SU-DHL-6 (cell line): ENCODE measurements around the gene LDLRAD1.
"Not testable (repeated sequence)": the region's sequence is repeated elsewhere in the genome, so short reads cannot be mapped to it uniquely, and the experiment has no call there.

ENCODE experiments used
- H2AFZ ChIP-seq: fragments of 200-600 bp; sonication (generic); 2 replicates; pipeline ENCODE4 v1.6.1; 2014; ENCODE audit warnings: low read depth, mild to moderate bottlenecking, moderate library complexity, mixed read lengths, antibody characterized with exemption, low read length; ENCODE audit not compliant: severe bottlenecking
- H3F3A ChIP-seq: fragments of 200-600 bp; shearing (Covaris generic); 2 replicates; pipeline ENCODE4 v1.6.0; 2016; ENCODE audit warnings: antibody characterized with exemption, mild to moderate bottlenecking; ENCODE audit not compliant: insufficient read depth
- H3K27ac ChIP-seq: fragments of 200-600 bp; sonication (generic); 2 replicates; pipeline ENCODE4 v1.5.1; 2016; ENCODE audit warnings: low read depth, mild to moderate bottlenecking, low read length, moderate library complexity, mixed read lengths
- H3K27me3 ChIP-seq: fragments of 200-600 bp; sonication (generic), shearing (Covaris generic); 2 replicates; pipeline ENCODE4 v1.6.0; 2014; ENCODE audit warnings: mild to moderate bottlenecking, low read length
- H3K36me3 ChIP-seq: fragments of 200-600 bp; sonication (generic); 2 replicates; pipeline ENCODE4 v1.6.1; 2014; ENCODE audit warnings: mild to moderate bottlenecking, low read length, mixed read lengths
- H3K4me2 ChIP-seq: fragments of 300-600, 200-600 bp; shearing (Covaris generic), sonication (generic); 2 replicates; pipeline ENCODE4 v1.6.0; 2014; ENCODE audit warnings: low read length, low read depth, mild to moderate bottlenecking; ENCODE audit not compliant: poor library complexity, severe bottlenecking
- H3K4me3 ChIP-seq: fragments of 200-600 bp; sonication (generic); 2 replicates; pipeline ENCODE4 v1.5.1; 2014; ENCODE audit warnings: antibody characterized with exemption, low read length, mild to moderate bottlenecking, mixed read lengths; ENCODE audit not compliant: insufficient read depth, poor library complexity, severe bottlenecking
- H3K79me2 ChIP-seq: fragments of 200-600 bp; sonication (generic); 2 replicates; pipeline ENCODE4 v1.6.1; 2014; ENCODE audit warnings: mild to moderate bottlenecking, low read length, moderate library complexity; ENCODE audit not compliant: insufficient read depth
- H3K9ac ChIP-seq: fragments of 200-600 bp; sonication (generic); 2 replicates; pipeline ENCODE4 v1.7.0; 2014; ENCODE audit warnings: mild to moderate bottlenecking, low read length
- H3K9me2 ChIP-seq: fragments of 200-600 bp; sonication (generic); replicated peaks from 2 replicates; pipeline ENCODE4 v1.6.1; 2014; ENCODE audit warnings: low read length; ENCODE audit not compliant: insufficient read depth
- H3K9me3 ChIP-seq: fragments of 200-600 bp; sonication (generic); 2 replicates; pipeline ENCODE4 v1.6.1; 2014; ENCODE audit warnings: low read length, mixed read lengths; ENCODE audit not compliant: insufficient read depth
- H4K20me1 ChIP-seq: fragments of 200-600 bp; sonication (generic); 2 replicates; pipeline ENCODE4 v1.6.1; 2014; ENCODE audit warnings: low read depth, mild to moderate bottlenecking, antibody characterized with exemption, low read length, moderate library complexity, mixed read lengths
- EZH2phosphoT487 ChIP-seq: fragments of 200-600 bp; sonication (generic), shearing (Covaris generic); conservative IDR thresholded peaks from 2 replicates; pipeline ENCODE4 v1.6.1; 2018; ENCODE audit warnings: mild to moderate bottlenecking, antibody characterized with exemption, low read length, moderate library complexity, mixed read lengths
- TF ChIP-seq, protein P1 (sequence below): fragments of 200-600 bp; sonication (generic); IDR thresholded peaks from one replicate; pipeline ENCODE4 v1.5.1; 2017; ENCODE audit warnings: antibody characterized with exemption, mild to moderate bottlenecking, low read length, moderate library complexity; ENCODE audit not compliant: insufficient read depth, poor library complexity, severe bottlenecking

LDLRAD1 gene

DNA sequence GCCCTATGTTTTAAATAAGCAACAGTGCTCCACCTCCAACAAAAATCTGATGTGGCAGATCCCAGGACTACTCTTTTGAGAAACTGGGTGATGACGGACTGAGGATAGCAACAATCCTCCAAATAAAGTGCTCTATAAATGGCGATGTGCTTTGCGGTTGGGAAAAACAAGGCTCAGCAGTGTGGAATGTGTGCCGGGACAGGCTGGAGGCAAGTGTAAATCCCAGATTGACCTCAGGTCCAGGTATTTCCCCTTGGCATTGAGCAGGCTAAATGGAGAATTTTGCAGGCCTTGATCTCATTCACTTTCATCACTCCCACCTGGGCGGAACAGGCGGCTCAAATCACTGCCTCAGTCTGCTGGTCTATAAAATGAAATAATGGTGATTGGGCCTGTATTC lies 36.8 kb downstream of the LDLRAD1 start:
- no peak overlapping the region for H3K27ac ChIP-seq
- no peaks in the 10 kb centered on the region for H3K79me2 ChIP-seq
- H3K27me3 ChIP-seq = no peaks in the 10 kb centered on the region
- no peak overlapping the region for H3K4me2 ChIP-seq
- no peaks in the 10 kb centered on the region for H3F3A ChIP-seq
- H3K4me3 ChIP-seq = no peak overlapping the region
- H3K36me3 ChIP-seq = no peaks in the 10 kb centered on the region
- H2AFZ ChIP-seq = no peak overlapping the region
- no peaks in the 10 kb centered on the region for H3K9me3 ChIP-seq
- no peaks in the 10 kb centered on the region for H4K20me1 ChIP-seq
- no peaks in the 10 kb centered on the region for H3K9me2 ChIP-seq
- TF ChIP-seq, protein P1, sequence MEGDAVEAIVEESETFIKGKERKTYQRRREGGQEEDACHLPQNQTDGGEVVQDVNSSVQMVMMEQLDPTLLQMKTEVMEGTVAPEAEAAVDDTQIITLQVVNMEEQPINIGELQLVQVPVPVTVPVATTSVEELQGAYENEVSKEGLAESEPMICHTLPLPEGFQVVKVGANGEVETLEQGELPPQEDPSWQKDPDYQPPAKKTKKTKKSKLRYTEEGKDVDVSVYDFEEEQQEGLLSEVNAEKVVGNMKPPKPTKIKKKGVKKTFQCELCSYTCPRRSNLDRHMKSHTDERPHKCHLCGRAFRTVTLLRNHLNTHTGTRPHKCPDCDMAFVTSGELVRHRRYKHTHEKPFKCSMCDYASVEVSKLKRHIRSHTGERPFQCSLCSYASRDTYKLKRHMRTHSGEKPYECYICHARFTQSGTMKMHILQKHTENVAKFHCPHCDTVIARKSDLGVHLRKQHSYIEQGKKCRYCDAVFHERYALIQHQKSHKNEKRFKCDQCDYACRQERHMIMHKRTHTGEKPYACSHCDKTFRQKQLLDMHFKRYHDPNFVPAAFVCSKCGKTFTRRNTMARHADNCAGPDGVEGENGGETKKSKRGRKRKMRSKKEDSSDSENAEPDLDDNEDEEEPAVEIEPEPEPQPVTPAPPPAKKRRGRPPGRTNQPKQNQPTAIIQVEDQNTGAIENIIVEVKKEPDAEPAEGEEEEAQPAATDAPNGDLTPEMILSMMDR = no peak
- TF ChIP-seq EZH2phosphoT487 = no peak
- no peak overlapping the region for H3K9ac ChIP-seq

DNA sequence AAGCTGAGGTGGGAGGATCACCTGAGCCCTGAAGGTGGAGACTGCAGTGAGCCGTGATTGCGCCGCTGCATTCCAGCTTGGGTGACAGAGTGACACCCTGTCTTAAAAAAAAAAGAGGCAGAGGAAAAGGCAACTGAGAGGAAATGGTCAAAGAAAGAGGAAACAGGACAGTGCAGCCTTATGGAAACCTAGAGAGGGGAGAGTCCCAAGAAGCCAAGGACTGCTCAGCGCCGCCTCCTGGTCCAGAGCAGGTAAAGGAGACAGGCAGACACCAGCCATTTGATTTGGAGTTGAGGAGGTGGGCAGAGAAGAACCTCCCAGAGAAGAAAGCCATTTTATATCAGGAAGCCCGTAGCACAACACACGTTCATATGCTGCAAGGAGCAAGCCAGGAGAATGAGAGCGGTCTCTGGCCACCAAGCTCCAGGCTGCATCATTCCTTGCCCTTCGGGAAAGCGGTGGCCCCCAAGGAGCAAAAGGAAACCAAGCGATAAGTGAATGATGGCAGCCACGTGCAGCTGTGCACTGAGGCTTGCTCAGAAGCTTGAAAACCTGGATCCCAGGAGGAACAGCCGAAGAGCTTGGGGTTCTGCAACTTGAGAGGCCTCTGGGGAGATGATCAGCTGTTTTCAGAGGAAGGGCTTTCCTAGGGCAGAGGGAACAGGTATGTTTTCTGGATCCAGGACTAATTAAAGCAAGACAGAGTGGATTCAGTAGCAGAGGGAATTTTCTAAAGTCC lies 38.1 kb downstream of the LDLRAD1 start:
- H4K20me1 ChIP-seq = no peaks in the 10 kb centered on the region
- H3K4me2 ChIP-seq = no peak overlapping the region
- no peaks in the 10 kb centered on the region for H3K79me2 ChIP-seq
- no peak for TF ChIP-seq EZH2phosphoT487
- H3K4me3 ChIP-seq = no peak overlapping the region
- H3F3A ChIP-seq = no peaks in the 10 kb centered on the region
- no peak overlapping the region for H3K9ac ChIP-seq
- no peaks in the 10 kb centered on the region for H3K36me3 ChIP-seq
- H2AFZ ChIP-seq = no peak overlapping the region
- no peaks in the 10 kb centered on the region for H3K27me3 ChIP-seq
- H3K9me3 ChIP-seq = no peaks in the 10 kb centered on the region
- no peaks in the 10 kb centered on the region for H3K9me2 ChIP-seq
- no peak overlapping the region for H3K27ac ChIP-seq

DNA sequence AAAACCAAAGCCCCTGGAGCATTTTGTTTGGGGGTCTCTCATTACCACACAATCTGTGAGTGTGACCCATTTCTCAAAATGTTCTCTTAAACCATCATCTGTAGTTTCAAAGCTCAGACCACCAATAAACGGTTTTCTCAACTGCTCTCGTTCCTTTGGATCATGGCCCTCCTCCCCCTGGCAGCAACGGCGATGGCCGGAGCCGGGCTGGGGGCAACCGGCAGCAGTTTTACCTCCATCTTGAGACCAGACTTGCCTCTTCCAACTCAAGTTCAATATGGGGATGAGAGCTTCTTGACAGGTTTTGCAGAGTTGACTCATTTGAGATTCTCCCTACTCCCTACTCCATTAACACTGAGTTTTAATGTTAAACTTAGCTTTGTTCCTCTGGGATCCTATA lies 42.1 kb downstream of the LDLRAD1 start:
- H3K9me2 ChIP-seq = no peaks in the 10 kb centered on the region
- H3F3A ChIP-seq = no peaks in the 10 kb centered on the region
- no peaks in the 10 kb centered on the region for H3K79me2 ChIP-seq
- no peak overlapping the region for H3K4me3 ChIP-seq
- H3K4me2 ChIP-seq = no peak overlapping the region
- TF ChIP-seq, protein P1 = no peak
- TF ChIP-seq EZH2phosphoT487 = no peak
- H3K9me3 ChIP-seq = no peaks in the 10 kb centered on the region
- H3K27me3 ChIP-seq = no peaks in the 10 kb centered on the region
- no peak overlapping the region for H2AFZ ChIP-seq
- H3K36me3 ChIP-seq = no peaks in the 10 kb centered on the region
- H4K20me1 ChIP-seq = no peaks in the 10 kb centered on the region
- no peak overlapping the region for H3K9ac ChIP-seq
- no peak overlapping the region for H3K27ac ChIP-seq

DNA sequence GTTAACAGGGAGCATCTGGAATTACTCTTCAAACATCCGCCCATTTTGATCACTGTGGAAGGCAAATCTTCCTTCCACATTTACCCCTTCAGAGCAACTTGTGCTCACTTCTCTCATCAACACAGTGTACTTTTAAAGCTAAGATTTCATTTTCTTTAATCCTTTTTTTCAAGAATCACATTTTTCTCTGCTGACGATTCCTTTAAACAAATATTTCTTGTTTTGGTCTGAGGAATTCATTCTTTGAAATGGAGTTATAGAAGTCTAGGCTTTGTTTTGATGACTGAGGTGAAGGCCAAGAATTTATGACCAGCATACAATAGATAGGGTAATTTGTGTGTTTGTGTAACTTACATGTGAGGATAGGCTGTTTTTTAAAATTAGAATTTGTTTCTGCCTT lies 46.3 kb downstream of the LDLRAD1 start:
- H3K79me2 ChIP-seq = no peaks in the 10 kb centered on the region
- no peak overlapping the region for H3K27ac ChIP-seq
- H3K9me3 ChIP-seq = no peaks in the 10 kb centered on the region
- no peaks in the 10 kb centered on the region for H4K20me1 ChIP-seq
- no peaks in the 10 kb centered on the region for H3F3A ChIP-seq
- H3K4me3 ChIP-seq = no peak overlapping the region
- H3K9ac ChIP-seq = no peak overlapping the region
- no peaks in the 10 kb centered on the region for H3K27me3 ChIP-seq
- H3K36me3 ChIP-seq = no peaks in the 10 kb centered on the region
- TF ChIP-seq, protein P1 = no peak
- TF ChIP-seq EZH2phosphoT487 = no peak
- H3K9me2 ChIP-seq = no peaks in the 10 kb centered on the region
- H3K4me2 ChIP-seq = no peak overlapping the region
- no peak overlapping the region for H2AFZ ChIP-seq

DNA sequence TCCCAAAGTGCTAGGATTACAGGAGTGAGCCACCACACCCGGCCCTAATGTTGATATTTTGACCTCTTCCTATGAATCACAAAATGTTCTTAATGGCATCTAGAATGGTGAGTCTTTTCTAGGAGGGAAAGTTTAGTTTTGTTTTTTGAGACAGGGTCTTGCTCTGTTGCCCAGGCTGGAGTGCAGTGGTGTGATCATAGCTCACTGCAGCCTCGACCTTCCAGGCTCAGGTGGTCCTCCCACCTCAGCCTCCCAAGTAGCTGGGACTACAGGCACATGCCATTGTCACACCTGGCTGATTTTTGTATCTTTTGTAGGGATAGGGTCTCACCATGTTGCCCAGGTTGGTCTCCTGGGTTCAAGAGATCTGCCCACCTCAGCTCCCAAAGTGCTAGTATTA lies 48.7 kb downstream of the LDLRAD1 start:
- not testable (repeated sequence) for H2AFZ ChIP-seq, H4K20me1 ChIP-seq, H3K9me2 ChIP-seq, H3K9me3 ChIP-seq, H3K79me2 ChIP-seq, H3F3A ChIP-seq, H3K4me2 ChIP-seq, H3K27ac ChIP-seq, H3K9ac ChIP-seq, H3K27me3 ChIP-seq, H3K4me3 ChIP-seq, H3K36me3 ChIP-seq
